ENCODE data around the gene EYA3. TPM values are rescaled to one million over a fixed set of nuclear protein-coding genes. Genes with fewer than 3 reads are reported as not detected.

The EYA3 gene
- total and polyA plus RNA-seq, 2 donors = 5.9 to 16.0 TPM

GRCh38 chr1:27957655-27958054 is 130.8 kb downstream of the EYA3 start:
- H3K4me1 ChIP-seq (ENCODE audit: insufficient read depth) = no peaks in the 10 kb centered on the region
- H3K36me3 ChIP-seq (ENCODE audit: insufficient read depth) = no peaks in the 10 kb centered on the region
- no peak for DNase-seq (ENCODE audit: extremely low spot score)
- H3K27ac ChIP-seq (ENCODE audit: low read depth) = no peak overlapping the region
- 86% methylated on average over 5 of the region's 5 CpGs for WGBS
- H3K4me3 ChIP-seq (ENCODE audit: low read depth, low read length) = no peak overlapping the region

- Histone ChIP-seq H3K36me3 (ENCODE audit: insufficient read depth) (no peaks in the 10 kb centered on the region), H3K4me1 (ENCODE audit: insufficient read depth) (no peaks in the 10 kb centered on the region), H3K4me3 (ENCODE audit: low read depth, low read length) (no peak overlapping the region), H3K27ac (ENCODE audit: low read depth) (no peak overlapping the region)
- 81% methylated on average over 6 of the region's 6 CpGs for WGBS
- no peak for DNase-seq (ENCODE audit: extremely low spot score)
These were observed 131.6 kb downstream of the EYA3 start for GRCh38 chr1:27956761-27957160.

- 80% methylated on average over 6 of the region's 6 CpGs for whole genome bisulfite sequencing
- Histone ChIP-seq H3K36me3 (ENCODE audit: insufficient read depth) (no peaks in the 10 kb centered on the region), H3K4me3 (ENCODE audit: low read depth, low read length) (no peak overlapping the region), H3K4me1 (ENCODE audit: insufficient read depth) (no peaks in the 10 kb centered on the region), H3K27ac (ENCODE audit: low read depth) (no peak overlapping the region)
- no peak for DNase-seq (ENCODE audit: extremely low spot score)
These were observed 133.3 kb downstream of the EYA3 start for GRCh38 chr1:27955076-27955475.

GRCh38 chr1:27954186-27954585 is 134.2 kb downstream of the EYA3 start:
- H3K27ac ChIP-seq (ENCODE audit: low read depth) = no peak overlapping the region
- H3K4me3 ChIP-seq (ENCODE audit: low read depth, low read length) = no peak overlapping the region
- H3K4me1 ChIP-seq (ENCODE audit: insufficient read depth) = no peaks in the 10 kb centered on the region
- no peaks in the 10 kb centered on the region for H3K36me3 ChIP-seq (ENCODE audit: insufficient read depth)
- 91% methylated on average over 10 of the region's 10 CpGs for WGBS
- no peak for DNase-seq (ENCODE audit: extremely low spot score)

- no peaks in the 10 kb centered on the region for H3K4me1 ChIP-seq (ENCODE audit: insufficient read depth)
- no peak overlapping the region for H3K27ac ChIP-seq (ENCODE audit: low read depth)
- WGBS = 60% methylated on average over 3 of the region's 3 CpGs
- no peak for DNase-seq (ENCODE audit: extremely low spot score)
- H3K4me3 ChIP-seq (ENCODE audit: low read depth, low read length) = no peak overlapping the region
- no peaks in the 10 kb centered on the region for H3K36me3 ChIP-seq (ENCODE audit: insufficient read depth)
These were observed 136.3 kb downstream of the EYA3 start for GRCh38 chr1:27952147-27952546.

GRCh38 chr1:27951396-27951795 is 137.0 kb downstream of the EYA3 start:
- Histone ChIP-seq H3K36me3 (ENCODE audit: insufficient read depth) (no peaks in the 10 kb centered on the region), H3K27ac (ENCODE audit: low read depth) (no peak overlapping the region), H3K4me3 (ENCODE audit: low read depth, low read length) (no peak overlapping the region), H3K4me1 (ENCODE audit: insufficient read depth) (no peaks in the 10 kb centered on the region)
- DNase-seq (ENCODE audit: extremely low spot score) = no peak
- WGBS = 72% methylated on average over 3 of the region's 3 CpGs

- Histone ChIP-seq H3K36me3 (ENCODE audit: insufficient read depth) (no peaks in the 10 kb centered on the region), H3K4me1 (ENCODE audit: insufficient read depth) (no peaks in the 10 kb centered on the region), H3K27ac (ENCODE audit: low read depth) (no peak overlapping the region), H3K4me3 (ENCODE audit: low read depth, low read length) (no peak overlapping the region)
- WGBS = 89% methylated on average over 8 of the region's 8 CpGs
- no peak for DNase-seq (ENCODE audit: extremely low spot score)
These were observed 139.4 kb downstream of the EYA3 start for GRCh38 chr1:27949027-27949426.

GRCh38 chr1:27945020-27945419 is 143.4 kb downstream of the EYA3 start:
- H3K36me3 ChIP-seq (ENCODE audit: insufficient read depth) = no peaks in the 10 kb centered on the region
- no peak overlapping the region for H3K4me3 ChIP-seq (ENCODE audit: low read depth, low read length)
- no peak for DNase-seq (ENCODE audit: extremely low spot score)
- H3K4me1 ChIP-seq (ENCODE audit: insufficient read depth) = no peaks in the 10 kb centered on the region
- no peak overlapping the region for H3K27ac ChIP-seq (ENCODE audit: low read depth)
- 82% methylated on average over 5 of the region's 5 CpGs for WGBS

- DNase-seq (ENCODE audit: extremely low spot score) = no peak
These were observed 146.5 kb downstream of the EYA3 start for GRCh38 chr1:27941671-27942540.

GRCh38 chr1:27940870-27941560 is 147.4 kb downstream of the EYA3 start:
- no peaks in the 10 kb centered on the region for H3K4me1 ChIP-seq (ENCODE audit: insufficient read depth)
- DNase-seq (ENCODE audit: extremely low spot score) = no peak
- no peak overlapping the region for H3K27ac ChIP-seq (ENCODE audit: low read depth)
- no peaks in the 10 kb centered on the region for H3K36me3 ChIP-seq (ENCODE audit: insufficient read depth)
- no peak overlapping the region for H3K4me3 ChIP-seq (ENCODE audit: low read depth, low read length)
- 84% methylated on average over 9 of the region's 9 CpGs for whole genome bisulfite sequencing

More at GRCh38 chr1:27941671-27942540, 146.5 kb downstream of the EYA3 start:
- Histone ChIP-seq H3K4me3 (ENCODE audit: low read depth, low read length) (no peak overlapping the region), H3K27ac (ENCODE audit: low read depth) (no peak overlapping the region), H3K36me3 (ENCODE audit: insufficient read depth) (no peaks in the 10 kb centered on the region), H3K4me1 (ENCODE audit: insufficient read depth) (no peaks in the 10 kb centered on the region)
- 80% methylated on average over 12 of the region's 12 CpGs for WGBS

GRCh38 chr1:27940297-27940696 is 148.1 kb downstream of the EYA3 start:
- no peaks in the 10 kb centered on the region for H3K36me3 ChIP-seq (ENCODE audit: insufficient read depth)
- H3K27ac ChIP-seq (ENCODE audit: low read depth) = no peak overlapping the region
- H3K4me1 ChIP-seq (ENCODE audit: insufficient read depth) = no peaks in the 10 kb centered on the region
- WGBS = 47% methylated on average over 6 of the region's 6 CpGs
- no peak overlapping the region for H3K4me3 ChIP-seq (ENCODE audit: low read depth, low read length)
- DNase-seq (ENCODE audit: extremely low spot score) = no peak

GRCh38 chr1:27938488-27938887 is 149.9 kb downstream of the EYA3 start:
- no peak for DNase-seq (ENCODE audit: extremely low spot score)
- no peak overlapping the region for H3K4me3 ChIP-seq (ENCODE audit: low read depth, low read length)
- no peaks in the 10 kb centered on the region for H3K4me1 ChIP-seq (ENCODE audit: insufficient read depth)
- H3K36me3 ChIP-seq (ENCODE audit: insufficient read depth) = no peaks in the 10 kb centered on the region
- WGBS = 87% methylated on average over 4 of the region's 4 CpGs
- no peak overlapping the region for H3K27ac ChIP-seq (ENCODE audit: low read depth)

- WGBS = 51% methylated on average over 1 of the region's 1 CpG
- no peak for DNase-seq (ENCODE audit: extremely low spot score)
These were observed 150.9 kb downstream of the EYA3 start for GRCh38 chr1:27937524-27937836.

GRCh38 chr1:27936370-27936769 is 152.0 kb downstream of the EYA3 start:
- no peak overlapping the region for H3K27ac ChIP-seq (ENCODE audit: low read depth)
- H3K4me3 ChIP-seq (ENCODE audit: low read depth, low read length) = no peak overlapping the region
- WGBS = 78% methylated on average over 5 of the region's 5 CpGs
- no peaks in the 10 kb centered on the region for H3K36me3 ChIP-seq (ENCODE audit: insufficient read depth)
- no peaks in the 10 kb centered on the region for H3K4me1 ChIP-seq (ENCODE audit: insufficient read depth)
- no peak for DNase-seq (ENCODE audit: extremely low spot score)

More at GRCh38 chr1:27937524-27937836, 150.9 kb downstream of the EYA3 start:
- Histone ChIP-seq H3K4me3 (ENCODE audit: low read depth, low read length) (no peak overlapping the region), H3K4me1 (ENCODE audit: insufficient read depth) (no peaks in the 10 kb centered on the region), H3K27ac (ENCODE audit: low read depth) (no peak overlapping the region), H3K36me3 (ENCODE audit: insufficient read depth) (no peaks in the 10 kb centered on the region)

Measured in urinary bladder (tissue), 4 donors.